Measurements from ENCODE around the gene SPR.

Gene SPR

DNA sequence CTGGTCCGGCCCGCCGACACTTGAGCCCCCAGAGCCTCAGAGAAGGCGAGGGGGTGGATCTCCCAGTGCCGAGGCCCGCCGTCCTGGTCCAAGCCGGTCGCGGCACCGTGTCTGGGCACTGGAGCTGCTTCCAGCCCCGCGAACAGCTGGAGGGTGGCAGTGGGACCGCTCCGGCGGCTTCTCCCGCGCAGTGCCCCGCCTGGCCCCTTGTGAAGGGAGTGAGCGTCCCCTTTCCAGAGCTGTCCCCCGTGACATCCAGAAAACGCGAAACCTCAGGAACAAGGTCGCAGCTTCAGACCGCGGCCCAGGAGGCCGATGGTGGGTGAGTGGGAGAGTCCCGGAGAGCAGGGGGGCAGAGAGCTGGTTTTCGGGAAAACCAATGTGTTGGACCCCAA, 29.5 kb downstream of the SPR start:
- no peak for FAIRE-seq

DNA sequence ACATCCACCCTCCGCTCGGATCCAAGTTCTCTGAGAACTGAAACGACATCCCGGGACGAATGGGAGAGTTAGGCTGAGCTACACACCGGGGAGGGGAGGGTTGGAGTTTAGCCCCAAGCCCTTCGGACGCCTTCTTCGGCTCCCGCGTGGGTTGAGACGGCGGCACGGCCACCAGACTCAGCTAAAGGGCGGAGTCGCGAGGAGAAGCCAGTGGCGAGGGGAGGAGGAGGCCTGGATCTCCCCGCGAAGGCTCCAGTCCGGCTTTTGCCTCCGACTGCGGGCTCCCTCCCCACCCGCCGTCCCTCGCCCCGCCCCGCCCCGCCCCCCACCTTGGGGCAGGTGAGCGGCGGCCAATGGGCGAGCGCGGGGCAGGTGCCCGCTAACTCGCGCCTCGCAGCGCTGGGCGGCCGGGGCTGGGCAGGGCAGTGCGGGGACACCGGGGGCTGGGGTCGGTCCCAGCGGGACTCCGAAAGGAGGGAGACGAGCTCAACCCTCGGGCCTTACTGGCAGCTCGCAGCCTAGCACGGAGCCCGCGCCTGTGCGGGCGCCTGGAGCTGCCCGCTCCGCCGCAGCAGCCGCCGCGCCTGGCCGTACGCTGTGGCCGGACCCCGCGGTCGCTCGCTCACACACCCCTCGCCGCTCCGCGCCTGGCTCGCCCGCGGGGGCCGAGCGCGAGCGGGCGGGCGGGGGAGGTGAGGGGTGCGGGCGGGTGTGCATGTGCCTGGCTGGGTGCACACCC, 30.1 kb downstream of the SPR start, which contains the start of gene EMX1:
EMX1 (plus strand) TSS at position 382 of the 739 bp plus-strand sequence; CDS start at position 716, 334 bp downstream.
- FAIRE-seq = no peak

DNA sequence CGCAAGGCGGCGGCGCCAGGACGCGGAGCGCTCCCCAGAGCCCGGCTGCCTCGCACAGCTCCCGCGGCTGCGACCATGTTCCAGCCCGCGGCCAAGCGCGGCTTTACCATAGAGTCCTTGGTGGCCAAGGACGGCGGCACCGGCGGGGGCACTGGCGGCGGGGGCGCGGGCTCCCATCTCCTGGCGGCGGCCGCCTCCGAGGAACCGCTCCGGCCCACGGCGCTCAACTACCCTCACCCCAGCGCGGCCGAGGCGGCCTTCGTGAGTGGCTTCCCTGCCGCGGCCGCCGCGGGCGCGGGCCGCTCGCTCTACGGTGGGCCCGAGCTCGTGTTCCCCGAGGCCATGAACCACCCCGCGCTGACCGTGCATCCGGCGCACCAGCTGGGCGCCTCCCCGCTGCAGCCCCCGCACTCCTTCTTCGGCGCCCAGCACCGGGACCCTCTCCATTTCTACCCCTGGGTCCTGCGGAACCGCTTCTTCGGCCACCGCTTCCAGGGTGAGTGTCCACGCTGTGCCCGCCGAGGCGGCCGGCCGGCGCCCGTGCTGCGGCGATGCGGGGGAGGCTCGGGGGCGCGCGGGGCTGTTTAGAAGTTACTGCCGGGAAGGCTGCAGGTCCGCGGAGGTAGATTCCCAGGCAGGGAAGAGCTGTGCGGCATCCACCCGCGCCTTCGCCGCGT, 30.8 kb downstream of the SPR start:
- FAIRE-seq = no peak

DNA sequence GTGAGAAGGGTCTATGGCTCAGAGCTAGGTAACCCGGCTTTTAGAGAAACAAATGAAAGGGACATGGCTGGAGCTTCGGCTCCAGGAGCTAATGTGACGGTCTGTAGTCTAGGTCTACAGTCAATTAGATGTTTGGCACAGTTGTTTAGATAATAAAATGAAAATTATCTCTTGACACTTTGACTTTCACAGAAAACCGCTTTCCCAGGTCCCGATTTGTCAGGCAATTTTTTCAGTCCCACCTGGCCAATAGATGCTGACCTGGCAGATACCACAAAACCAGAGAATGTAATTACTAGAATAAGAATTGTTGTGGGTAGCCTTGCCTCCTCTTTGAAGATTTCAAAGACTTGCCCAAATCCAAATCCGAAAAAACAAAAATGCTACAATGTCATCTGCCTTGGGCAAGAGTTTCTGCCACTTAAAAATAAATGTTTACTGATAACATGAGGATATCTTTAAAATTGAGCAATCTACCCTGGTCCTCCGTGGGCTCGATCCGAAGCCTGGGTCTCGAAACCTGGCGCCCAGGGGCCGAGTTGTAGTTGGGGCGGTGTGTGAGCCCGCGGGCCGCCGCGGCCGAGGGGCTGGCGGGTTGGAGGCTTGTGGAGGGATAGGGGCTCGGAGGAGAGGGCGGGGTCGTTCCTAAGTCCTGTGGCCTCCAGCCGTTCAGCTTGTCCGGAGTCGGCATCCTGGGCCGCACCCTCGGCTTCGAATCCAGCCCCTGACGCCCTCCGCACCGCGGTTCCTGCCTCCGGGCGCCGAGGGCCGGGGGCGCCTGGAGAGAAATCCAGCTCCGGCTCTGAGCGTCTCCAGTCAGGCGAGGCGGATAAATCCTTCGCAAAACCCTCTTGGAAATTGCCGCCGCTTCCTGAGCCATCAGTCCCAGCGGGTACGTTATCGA, 32.5 kb downstream of the SPR start:
- no peak for FAIRE-seq

DNA sequence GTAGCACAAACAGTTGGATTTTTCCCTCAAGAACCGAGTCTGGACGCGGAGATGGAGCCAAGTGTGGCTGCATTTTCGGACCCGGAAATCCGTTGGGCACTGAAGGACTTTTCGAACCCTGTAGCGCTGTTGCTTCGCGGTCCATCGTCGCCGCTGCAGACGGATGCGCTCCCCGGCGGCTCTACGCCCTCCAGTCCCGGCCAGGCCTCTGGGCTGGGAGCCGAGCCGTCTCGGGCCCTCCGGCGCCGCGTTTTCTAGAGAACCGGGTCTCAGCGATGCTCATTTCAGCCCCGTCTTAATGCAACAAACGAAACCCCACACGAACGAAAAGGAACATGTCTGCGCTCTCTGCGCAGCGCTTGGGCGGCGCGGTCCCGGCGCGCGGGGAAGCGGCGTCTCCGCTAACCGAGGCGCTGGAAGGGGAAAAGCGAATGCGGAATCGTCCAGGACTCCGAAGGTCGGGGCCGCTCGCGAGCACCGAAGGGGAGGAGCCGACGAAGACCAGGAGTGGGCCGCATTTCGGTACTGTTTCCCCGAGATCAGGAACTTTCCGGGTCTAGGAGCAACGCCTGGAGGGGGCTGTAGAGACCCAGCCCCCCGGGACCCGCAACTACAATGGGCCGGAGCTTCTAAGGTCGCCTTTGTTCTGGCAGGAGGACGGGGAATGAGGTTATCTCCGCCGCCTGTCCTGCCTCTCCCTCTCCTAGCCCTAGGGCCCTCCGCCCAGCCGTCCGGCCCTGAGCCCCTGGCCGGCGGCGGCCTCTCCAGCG, 33.3 kb downstream of the SPR start:
- FAIRE-seq = no peak

DNA sequence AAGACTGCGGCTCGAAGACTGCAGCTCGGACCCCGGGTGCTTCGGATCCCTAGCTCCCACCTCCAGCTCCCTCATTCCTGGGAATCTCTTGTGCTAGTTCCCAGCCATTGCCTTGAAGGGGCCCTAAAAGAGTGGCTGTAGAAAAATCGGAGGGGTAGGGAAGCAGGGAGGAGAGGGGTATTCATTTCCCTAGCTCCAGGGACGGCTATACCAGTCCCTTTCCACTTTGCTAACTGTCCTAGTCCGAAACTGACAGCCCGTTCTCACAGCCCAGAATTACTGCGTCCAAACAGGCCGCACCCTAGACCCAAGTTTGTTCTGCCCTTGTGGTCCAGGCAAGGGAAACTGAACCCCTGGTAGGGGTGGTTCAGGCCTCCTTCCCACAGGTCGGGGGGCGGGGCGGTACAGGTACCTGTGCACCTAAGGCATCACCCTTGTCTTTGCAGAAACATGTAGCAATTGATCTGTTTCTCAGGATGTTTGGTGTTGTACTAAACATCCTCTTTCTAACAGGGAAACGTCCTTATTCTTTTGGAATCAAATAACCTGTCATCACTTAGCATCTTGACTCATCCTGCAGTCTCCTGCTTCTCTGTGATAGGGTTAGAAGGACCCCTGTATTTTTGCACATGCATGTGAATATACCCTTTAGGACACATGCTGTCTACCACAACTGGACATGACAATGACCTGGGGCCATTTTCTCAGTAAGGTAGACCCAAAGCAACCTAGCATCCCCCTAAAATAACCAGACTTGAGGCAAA, 34.1 kb downstream of the SPR start:
- no peak for FAIRE-seq

DNA sequence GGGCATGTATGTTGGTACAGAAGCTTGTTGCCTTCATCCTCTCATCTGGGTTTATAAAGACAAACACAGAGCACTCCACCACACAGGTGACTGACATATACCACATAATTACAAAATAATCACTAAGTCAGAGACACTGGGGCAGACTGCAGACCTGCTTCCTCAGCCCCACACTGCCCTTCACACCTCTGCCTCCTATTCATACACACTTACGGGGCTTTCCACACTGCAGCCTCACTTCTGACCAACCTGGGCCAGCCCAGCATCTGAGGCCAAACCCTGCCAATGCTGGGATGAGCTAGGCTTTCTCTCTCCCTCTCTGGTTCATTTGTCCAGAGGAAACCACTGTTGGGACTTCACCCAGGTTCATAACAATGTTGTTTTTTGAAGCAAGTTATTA, 34.6 kb downstream of the SPR start:
- FAIRE-seq = no peak

DNA sequence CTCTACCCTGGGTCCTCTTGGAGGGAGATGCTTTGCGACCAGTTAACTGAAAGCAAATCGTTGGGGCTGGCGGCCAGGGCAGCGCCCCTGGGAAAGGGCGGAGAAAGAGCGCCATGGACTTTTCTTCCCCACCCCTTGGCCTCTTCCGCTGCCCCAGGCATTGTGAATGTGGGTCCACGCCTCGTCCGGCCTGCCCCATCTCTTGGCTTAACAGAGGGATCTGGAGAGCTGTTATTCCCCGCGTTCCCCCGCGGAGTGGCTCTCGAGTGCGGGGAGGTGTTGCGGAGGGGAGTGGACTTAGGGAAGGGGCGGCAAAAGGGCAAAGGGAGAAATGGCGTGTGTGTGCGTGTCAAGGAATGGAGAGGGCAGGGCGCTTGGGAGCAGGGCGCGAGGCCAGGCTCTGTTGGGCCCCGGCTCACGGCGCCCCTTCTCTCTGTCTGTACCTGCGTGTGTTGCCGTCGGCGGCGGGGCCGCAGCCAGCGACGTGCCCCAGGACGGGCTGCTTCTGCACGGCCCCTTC, 36.7 kb downstream of the SPR start:
- no peak for FAIRE-seq

DNA sequence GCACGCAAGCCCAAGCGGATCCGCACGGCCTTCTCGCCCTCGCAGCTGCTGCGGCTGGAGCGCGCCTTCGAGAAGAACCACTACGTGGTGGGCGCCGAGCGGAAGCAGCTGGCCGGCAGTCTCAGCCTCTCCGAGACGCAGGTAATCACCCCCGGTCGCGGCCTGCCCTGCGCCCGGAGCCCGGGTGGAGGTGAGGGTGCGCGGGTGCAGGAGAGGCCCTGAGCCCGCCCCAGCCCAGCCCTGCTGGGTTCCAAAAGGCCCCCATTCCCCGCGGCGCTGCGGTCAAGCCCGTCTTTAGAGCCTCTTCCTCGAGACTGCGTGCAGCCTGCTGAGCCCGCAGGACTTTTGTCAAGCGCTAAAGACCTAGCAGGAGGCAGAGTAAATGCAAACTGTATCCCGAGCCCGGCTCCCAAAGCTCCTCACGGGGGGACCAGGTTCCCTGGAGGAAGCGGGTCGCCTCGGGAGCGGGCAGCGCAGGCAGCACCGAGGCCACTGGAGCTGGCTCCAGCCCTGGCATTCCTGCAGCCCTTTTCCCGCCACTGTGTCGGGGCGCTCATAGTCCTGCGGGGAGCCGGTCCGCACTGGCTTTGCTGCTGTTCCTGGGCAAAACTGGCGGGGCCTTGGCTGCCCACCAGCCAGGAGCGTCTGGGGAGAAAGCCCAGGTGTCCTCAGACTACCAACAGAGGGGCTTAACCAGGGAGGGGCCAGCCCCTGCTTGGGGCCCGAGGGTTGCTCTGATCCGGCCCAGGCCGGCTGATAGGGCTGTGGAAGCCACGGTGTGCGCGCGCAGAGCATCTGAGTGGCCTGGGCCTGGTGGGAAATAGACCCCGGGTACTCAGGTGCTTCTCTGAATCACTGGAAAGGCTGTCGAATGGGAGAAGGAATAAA, 37.4 kb downstream of the SPR start:
- no peak for FAIRE-seq

DNA sequence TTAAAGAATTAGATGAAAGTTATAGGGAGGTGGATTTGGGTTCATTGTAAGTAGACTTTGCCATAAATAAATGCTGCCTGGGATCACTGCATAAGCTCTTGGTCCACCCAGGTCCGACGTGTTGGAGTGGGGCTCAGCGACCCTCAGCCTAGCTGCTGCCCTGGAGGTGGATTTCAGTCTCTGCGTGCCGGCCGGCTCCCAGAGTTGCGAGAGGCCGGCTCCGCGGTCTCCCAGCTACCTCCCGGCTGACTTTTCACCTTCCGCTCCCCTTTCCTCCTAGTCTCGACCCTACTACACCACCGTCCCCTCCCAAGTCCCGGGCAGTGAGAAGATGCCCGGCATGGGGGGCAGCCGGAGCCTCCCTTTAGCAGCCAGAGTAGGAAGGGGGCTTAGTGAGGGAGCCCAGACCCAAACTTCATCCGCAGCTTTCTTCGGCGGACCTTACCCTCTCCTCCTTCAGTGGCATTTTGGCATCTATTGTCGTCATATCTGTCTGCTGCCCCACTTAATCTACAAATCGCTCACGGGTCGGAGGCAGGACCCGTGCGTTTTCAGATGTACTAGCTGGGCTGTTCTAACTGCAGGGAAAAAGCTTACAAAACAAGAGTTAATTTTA, 38.2 kb downstream of the SPR start:
- no peak for FAIRE-seq

DNA sequence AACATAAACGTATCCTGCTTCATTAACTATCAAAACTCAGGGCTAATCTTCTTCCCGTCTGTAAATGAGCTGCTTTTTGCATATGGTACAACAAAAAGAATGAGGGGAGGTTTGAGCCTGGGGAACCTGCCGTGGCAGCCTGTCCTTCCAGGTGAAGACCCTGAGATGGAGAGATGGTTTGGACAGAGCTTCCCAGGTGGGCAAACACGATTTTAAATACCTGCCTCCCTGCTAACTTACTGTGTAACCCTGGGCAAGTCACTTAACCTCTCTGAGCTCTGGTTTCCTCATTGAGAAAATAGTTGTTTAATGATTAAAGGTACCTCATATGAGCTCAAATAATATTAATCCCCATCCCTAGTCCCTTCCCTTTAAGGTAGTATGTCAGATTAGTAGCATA, 39.2 kb downstream of the SPR start:
- no peak for FAIRE-seq

DNA sequence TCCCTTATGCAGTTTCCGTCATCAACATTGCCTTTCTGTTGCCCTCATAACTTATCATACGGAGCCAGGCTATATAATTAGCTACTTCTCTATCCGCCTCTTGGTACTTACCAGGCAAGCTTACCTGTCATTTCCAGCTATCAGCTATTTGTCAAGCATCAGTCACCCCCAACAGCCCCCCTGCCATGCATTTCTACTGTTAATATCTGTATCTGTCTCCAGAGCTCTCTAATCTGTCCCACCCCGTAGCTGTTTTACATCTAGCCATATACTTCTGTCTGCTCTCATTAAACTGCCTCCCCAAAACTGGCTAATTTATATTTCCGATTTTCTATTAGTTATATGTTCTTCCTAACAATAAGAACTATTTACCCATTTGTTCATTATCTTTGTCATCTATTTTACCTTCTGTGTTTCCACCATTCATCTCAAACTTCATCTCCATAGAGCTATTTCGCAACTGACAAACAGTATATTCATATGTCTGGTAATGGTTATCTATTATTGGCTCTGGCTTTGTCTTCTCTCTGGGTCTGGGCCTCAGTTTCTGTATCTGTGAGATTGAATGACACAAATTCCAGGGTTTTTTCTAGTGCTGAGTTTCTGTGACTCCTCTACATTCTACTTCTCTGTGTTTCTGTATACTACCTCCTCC, 39.7 kb downstream of the SPR start:
- no peak for FAIRE-seq

DNA sequence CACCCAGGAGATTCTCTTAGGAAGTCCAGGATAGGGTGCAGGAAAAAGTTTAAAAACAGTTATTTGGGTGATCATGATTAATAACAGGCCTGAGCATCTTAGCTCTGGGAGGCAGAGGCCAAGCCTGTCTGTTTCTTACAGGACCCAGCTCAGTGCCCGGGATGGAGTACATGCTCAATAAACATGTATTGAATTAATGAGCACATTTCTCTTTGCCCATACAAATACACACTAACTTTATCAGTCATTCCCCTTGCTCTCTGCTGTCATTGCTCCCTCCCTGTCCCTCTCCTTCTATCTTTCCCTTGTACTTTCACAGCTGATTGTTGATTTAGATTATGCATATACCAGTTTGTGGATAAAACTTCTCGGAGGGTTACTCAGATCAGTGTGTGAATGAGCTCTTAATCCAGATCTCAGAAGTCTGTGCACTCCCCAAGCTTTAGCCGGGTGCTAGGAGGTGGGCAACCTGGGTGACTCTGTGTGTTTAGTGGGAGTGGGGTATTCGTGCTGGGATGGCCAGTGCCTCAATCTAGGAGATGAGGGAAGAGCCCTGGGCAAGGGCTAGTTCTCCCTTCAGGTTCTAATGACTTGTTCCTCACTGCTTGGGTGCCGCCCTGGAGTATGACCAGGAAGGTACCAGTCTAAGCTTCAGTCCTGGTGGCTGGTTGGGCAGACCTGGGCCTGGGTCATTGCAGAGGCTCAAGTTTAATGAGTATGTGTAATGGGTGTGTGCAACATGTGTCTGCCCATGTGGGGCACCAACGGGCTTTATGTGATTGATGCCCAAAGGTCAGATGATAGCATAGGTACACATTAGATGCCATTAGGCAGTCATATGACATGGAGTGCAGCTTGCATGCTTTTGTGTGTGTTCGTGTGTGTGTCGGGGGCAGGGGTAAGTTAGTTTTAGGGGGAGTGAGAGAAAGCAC, 40.7 kb downstream of the SPR start:
- FAIRE-seq = no peak

DNA sequence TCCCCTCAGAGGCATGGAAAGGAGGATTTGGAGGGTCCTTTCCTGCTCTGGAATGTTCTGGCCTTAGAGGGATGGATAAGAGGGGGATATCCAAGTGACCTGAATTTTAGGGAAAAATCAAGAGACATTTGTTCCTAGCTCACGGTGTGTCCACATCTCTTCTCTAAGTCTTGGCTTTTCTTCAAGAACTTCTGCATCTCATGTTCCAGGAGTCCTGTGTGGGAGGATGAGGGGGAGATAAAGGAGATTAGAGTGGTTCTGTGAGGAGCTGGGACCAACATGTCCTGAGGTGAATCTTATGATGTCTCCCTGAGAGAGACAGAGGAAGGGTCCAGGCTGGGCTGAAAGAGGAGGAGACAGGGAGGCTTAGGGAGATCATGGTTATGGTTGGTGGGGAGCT, 41.8 kb downstream of the SPR start:
- no peak for FAIRE-seq

DNA sequence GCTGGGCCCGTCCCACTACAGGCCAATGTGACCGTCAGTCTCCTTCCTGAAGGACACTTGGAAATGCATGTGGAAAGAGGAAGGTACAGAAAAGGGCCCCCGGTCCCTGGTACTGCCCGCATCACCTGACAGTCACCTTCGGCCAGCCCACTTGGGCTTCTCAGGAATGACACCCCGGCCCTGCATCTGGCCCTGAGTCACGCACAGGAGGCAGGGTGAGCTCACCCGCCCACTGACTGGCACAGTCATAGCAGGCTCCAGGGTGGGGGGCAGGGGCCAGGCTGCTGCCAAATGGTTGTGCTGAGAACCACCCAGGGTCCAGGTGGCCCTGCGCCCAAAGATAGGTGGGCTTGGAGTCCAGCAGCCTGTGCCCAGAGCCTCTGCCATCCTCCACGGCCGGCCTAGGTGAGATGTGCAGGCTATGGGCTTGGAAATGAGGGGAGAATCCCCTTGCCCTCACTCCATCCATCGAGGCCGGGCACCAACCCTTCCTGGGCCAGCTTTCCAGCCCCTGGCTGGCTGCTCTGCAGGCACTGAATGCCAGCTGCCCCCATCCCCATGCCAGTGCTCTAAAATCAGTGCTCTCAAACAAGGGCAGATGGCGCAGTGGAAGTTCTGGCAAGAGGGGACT, 44.2 kb downstream of the SPR start:
- FAIRE-seq = no peak

DNA sequence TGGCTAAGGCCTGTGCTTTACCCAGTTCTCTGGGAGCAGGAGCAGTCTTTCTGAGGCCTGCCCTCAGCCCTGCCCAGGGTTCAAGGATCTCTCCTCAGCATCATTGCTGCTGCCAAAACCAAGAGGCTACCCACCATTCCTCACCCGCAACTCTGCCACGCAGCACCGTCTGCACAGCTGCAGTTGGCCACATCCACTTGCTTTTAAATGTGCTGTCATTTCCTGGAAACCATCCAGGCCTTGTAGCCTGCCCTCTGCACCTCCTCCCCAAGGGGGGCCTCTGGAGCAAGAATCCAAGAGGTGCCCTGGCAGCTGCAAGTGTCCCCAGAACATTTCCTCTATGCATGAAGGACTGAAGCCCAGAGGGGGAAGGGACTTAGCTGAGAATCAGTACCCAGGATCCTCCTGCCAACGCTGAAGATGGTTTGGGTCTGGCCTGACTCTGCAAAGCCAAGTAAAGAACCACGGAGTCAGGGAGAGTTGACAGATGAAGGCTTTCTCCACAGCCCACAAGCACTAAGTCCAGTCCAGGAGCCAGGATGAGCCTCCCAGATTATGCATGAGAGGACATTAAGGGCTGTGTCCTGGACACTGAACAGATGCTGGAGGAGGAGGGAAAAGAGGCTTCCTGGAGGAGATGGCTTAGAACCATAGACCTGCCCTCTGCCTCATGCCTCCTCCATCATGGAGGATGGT, 45.0 kb downstream of the SPR start:
- no peak for FAIRE-seq

DNA sequence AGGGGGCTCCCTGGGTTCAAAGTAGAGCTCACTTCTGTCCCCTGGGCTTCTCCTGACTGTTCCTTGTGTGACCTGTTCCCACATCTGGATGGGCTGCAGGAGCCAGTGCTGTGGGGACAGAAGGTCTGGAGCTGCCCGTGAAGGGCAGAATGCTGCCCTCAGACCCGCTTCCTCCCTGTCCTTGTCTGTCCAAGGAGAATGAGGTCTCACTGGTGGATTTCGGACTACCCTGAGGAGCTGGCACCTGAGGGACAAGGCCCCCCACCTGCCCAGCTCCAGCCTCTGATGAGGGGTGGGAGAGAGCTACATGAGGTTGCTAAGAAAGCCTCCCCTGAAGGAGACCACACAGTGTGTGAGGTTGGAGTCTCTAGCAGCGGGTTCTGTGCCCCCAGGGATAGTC, 45.6 kb downstream of the SPR start:
- FAIRE-seq = no peak

Measured in TTC549 (cell line).